NB4 (cell line): ENCODE data around the gene THBS1.

Experiments used
- DNase-seq: peaks from one replicate; pipeline ENCODE4 v3.0.0; 2010; ENCODE audit warnings: low read depth
- H3K4me3 ChIP-seq: one replicate; pipeline ENCODE4 v1.5.1; 2011; ENCODE audit warnings: mild to moderate bottlenecking, low read depth, low read length, moderate library complexity
- CTCF ChIP-seq: IDR thresholded peaks from one replicate; pipeline ENCODE4 v1.5.1; 2012; ENCODE audit warnings: low read depth, low read length
- MAX ChIP-seq: IDR thresholded peaks from 2 replicates; pipeline ENCODE4 v1.6.1; 2011; ENCODE audit warnings: low read depth, low read length
- MYC ChIP-seq: IDR thresholded peaks from 2 replicates; pipeline ENCODE4 v1.6.1; 2011; ENCODE audit warnings: low read depth, low read length
- POLR2A ChIP-seq: IDR thresholded peaks from 2 replicates; pipeline ENCODE4 v1.6.1; 2011; ENCODE audit warnings: mild to moderate bottlenecking; ENCODE audit not compliant: insufficient read length; ENCODE audit errors: extremely low read depth

THBS1 gene

GRCh38 chr15:39593656-39594445 is 13.0 kb downstream of the THBS1 start:
- TF ChIP-seq MAX (no peak), POLR2A (no peak), CTCF (no peak), MYC (no peak)
- no peak overlapping the region for H3K4me3 ChIP-seq
- no peak for DNase-seq

GRCh38 chr15:39594446-39595337 is 13.8 kb downstream of the THBS1 start:
- no peak overlapping the region for H3K4me3 ChIP-seq
- TF ChIP-seq POLR2A (no peak), CTCF (no peak), MYC (no peak), MAX (no peak)
- no peak for DNase-seq

GRCh38 chr15:39595338-39596221 is 14.7 kb downstream of the THBS1 start:
- no peak for DNase-seq
- no peak for TF ChIP-seq CTCF
- no peak for TF ChIP-seq POLR2A
- no peak for TF ChIP-seq MAX
- TF ChIP-seq MYC: no peak

GRCh38 chr15:39596358-39597051 is 15.6 kb downstream of the THBS1 start:
- DNase-seq: no peak
- TF ChIP-seq CTCF (no peak), MYC (no peak), MAX (no peak), POLR2A (no peak)
- no peak overlapping the region for H3K4me3 ChIP-seq

More at GRCh38 chr15:39595338-39596221, 14.7 kb downstream of the THBS1 start:
- H3K4me3 ChIP-seq: no peak overlapping the region

- DNase-seq: no peak
- TF ChIP-seq MAX: no peak
- no peak for TF ChIP-seq POLR2A
- no peak for TF ChIP-seq CTCF
- no peak for TF ChIP-seq MYC
- no peak overlapping the region for H3K4me3 ChIP-seq
Measured at GRCh38 chr15:39597336-39597735, 16.5 kb downstream of the THBS1 start.
